ENCODE results near the gene NFATC1.

DNA sequence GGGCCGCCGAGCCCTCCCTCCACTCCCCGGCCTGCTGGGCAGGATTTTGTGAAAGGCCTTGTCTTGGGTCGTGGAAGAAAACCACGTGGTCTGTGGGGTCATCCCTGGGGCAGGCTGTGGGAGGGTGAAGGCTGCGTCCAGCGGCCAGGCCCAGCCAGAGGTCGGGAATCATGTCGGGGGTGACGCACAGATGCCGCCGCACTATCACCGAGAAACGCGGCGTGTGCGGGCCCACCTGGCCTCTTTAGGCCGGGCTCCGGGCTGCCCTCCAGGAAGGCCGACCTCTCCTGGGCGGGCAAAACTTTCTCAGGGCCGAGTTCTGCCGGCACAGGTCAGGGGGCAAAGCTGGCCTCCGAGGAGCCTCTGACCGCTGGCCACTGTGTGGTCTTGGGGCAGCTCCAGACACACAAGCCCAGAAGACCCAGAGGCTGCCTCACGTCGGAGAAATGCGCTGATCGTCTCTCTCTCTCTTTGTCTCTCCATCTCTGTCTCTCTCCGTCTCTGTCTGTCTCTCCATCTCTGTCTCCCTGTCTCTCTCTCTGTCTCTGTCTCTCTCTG lies 28.4 kb downstream of the NFATC1 start:
- no peak for TF ChIP-seq HOXA7 (CRISPR knock-in tag; IDR thresholded peaks at IDR 0.05)
- TF ChIP-seq, protein P1, sequence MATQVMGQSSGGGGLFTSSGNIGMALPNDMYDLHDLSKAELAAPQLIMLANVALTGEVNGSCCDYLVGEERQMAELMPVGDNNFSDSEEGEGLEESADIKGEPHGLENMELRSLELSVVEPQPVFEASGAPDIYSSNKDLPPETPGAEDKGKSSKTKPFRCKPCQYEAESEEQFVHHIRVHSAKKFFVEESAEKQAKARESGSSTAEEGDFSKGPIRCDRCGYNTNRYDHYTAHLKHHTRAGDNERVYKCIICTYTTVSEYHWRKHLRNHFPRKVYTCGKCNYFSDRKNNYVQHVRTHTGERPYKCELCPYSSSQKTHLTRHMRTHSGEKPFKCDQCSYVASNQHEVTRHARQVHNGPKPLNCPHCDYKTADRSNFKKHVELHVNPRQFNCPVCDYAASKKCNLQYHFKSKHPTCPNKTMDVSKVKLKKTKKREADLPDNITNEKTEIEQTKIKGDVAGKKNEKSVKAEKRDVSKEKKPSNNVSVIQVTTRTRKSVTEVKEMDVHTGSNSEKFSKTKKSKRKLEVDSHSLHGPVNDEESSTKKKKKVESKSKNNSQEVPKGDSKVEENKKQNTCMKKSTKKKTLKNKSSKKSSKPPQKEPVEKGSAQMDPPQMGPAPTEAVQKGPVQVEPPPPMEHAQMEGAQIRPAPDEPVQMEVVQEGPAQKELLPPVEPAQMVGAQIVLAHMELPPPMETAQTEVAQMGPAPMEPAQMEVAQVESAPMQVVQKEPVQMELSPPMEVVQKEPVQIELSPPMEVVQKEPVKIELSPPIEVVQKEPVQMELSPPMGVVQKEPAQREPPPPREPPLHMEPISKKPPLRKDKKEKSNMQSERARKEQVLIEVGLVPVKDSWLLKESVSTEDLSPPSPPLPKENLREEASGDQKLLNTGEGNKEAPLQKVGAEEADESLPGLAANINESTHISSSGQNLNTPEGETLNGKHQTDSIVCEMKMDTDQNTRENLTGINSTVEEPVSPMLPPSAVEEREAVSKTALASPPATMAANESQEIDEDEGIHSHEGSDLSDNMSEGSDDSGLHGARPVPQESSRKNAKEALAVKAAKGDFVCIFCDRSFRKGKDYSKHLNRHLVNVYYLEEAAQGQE (IDR thresholded peaks at IDR 0.05), result no peak
- TF ChIP-seq CHD2 (IDR thresholded peaks at IDR 0.05; ENCODE audit: low read length, partially characterized antibody), result no peak
- no peak for TF ChIP-seq CTCF (IDR thresholded peaks at IDR 0.05)
- no peak for TF ChIP-seq POLR2A (IDR thresholded peaks at IDR 0.05; ENCODE audit: low read length)
- no peak for TF ChIP-seq RAD21 (conservative IDR thresholded peaks at IDR 0.05 in 1 of 2, IDR thresholded peaks at IDR 0.05 in 1 of 2)
- TF ChIP-seq NFE2L2 (conservative IDR thresholded peaks at IDR 0.05; ENCODE audit: low read length), result no peak
- no peak for TF ChIP-seq MAFK (IDR thresholded peaks at IDR 0.05; ENCODE audit: partially characterized antibody)
- TF ChIP-seq RARB (CRISPR knock-in tag; IDR thresholded peaks at IDR 0.05), result no peak
- TF ChIP-seq, protein P2, sequence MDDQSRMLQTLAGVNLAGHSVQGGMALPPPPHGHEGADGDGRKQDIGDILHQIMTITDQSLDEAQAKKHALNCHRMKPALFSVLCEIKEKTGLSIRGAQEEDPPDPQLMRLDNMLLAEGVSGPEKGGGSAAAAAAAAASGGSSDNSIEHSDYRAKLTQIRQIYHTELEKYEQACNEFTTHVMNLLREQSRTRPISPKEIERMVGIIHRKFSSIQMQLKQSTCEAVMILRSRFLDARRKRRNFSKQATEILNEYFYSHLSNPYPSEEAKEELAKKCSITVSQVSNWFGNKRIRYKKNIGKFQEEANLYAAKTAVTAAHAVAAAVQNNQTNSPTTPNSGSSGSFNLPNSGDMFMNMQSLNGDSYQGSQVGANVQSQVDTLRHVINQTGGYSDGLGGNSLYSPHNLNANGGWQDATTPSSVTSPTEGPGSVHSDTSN (IDR thresholded peaks at IDR 0.05), result no peak
- no peak for TF ChIP-seq JUN (IDR thresholded peaks at IDR 0.05)
- no peak for TF ChIP-seq EP300 (IDR thresholded peaks at IDR 0.05)
